22Rv1 (cell line): ENCODE results near the gene SBNO2.

ENCODE experiments used
- H3K27ac ChIP-seq: fragments of 450-650 bp; 2 replicates; pipeline ENCODE4 v1.5.1; 2017
- ZFX ChIP-seq: fragments of 450-650 bp; IDR thresholded peaks from 2 replicates; pipeline ENCODE4 v1.6.1; 2017; ENCODE audit warnings: antibody characterized with exemption, borderline replicate concordance
- TF ChIP-seq, protein P1 (sequence below): fragments of 450-650 bp; IDR thresholded peaks from 2 replicates; pipeline ENCODE4 v1.5.1; 2017; ENCODE audit warnings: mild to moderate bottlenecking

Gene SBNO2

DNA sequence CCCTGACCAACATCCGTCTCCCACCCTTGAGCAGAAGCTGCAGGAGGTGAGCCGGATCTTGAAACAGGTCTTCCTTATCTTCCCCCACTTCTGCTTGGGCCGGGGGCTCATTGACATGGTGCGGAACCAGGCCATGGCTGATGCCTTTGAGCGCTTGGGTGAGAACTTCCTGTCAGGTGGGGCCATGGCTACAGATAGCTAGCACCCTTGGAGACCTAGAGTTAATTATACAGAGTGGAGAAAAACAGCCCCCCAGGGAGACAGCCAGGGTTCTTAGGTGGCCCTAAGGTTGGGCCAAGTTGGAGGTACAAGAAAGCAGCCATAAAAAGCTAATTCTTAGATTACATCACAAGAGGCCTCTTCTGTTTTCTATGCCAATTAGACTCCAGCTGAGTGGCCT, 116.0 kb downstream of the SBNO2 start:
- H3K27ac ChIP-seq = no peak overlapping the region
- TF ChIP-seq, protein P1, sequence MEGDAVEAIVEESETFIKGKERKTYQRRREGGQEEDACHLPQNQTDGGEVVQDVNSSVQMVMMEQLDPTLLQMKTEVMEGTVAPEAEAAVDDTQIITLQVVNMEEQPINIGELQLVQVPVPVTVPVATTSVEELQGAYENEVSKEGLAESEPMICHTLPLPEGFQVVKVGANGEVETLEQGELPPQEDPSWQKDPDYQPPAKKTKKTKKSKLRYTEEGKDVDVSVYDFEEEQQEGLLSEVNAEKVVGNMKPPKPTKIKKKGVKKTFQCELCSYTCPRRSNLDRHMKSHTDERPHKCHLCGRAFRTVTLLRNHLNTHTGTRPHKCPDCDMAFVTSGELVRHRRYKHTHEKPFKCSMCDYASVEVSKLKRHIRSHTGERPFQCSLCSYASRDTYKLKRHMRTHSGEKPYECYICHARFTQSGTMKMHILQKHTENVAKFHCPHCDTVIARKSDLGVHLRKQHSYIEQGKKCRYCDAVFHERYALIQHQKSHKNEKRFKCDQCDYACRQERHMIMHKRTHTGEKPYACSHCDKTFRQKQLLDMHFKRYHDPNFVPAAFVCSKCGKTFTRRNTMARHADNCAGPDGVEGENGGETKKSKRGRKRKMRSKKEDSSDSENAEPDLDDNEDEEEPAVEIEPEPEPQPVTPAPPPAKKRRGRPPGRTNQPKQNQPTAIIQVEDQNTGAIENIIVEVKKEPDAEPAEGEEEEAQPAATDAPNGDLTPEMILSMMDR = no peak
- no peak for TF ChIP-seq ZFX
